Measurements from ENCODE around the gene LRRC8C. TPM values are rescaled to one million over a fixed set of nuclear protein-coding genes. Genes with fewer than 3 reads are reported as not detected.

The LRRC8C gene
- total RNA-seq, 4 donors from 2014 or later, result 4.4 to 11.0 (median 8.2) TPM

- TF ChIP-seq POLR2A (IDR thresholded peaks at IDR 0.05) (no peak), CTCF (IDR thresholded peaks at IDR 0.05) (no peak)
- intact Hi-C loops (cut with DNase I), result no loop called here
- Histone ChIP-seq H3K4me3 (replicated peaks in 1 of 3) (no peak overlapping the region), H3K27me3 (no peaks in the 10 kb centered on the region), H3K27ac (no peak overlapping the region), H3K9me3 (no peaks in the 10 kb centered on the region), H3K36me3 (no peaks in the 10 kb centered on the region), H3K4me1 (no peaks in the 10 kb centered on the region)
- no peak for DNase-seq
Observed at GRCh38 chr1:89706700-89707012, 73.7 kb downstream of the LRRC8C start.

GRCh38 chr1:89708751-89709375 is 75.9 kb downstream of the LRRC8C start:
- intact Hi-C loops (cut with DNase I), result no loop called here
- no peak for DNase-seq
- Histone ChIP-seq H3K4me3 (replicated peaks in 1 of 3) (no peak overlapping the region), H3K27ac (no peak overlapping the region), H3K36me3 (no peaks in the 10 kb centered on the region), H3K27me3 (no peaks in the 10 kb centered on the region), H3K9me3 (no peaks in the 10 kb centered on the region), H3K4me1 (no peaks in the 10 kb centered on the region)
- WGBS, 2 donors, result 85 to 88% methylated on average over 6 of the region's 6 CpGs
- TF ChIP-seq CTCF (IDR thresholded peaks at IDR 0.05), result no peak
- no peak for TF ChIP-seq POLR2A (IDR thresholded peaks at IDR 0.05)

- Histone ChIP-seq H3K9me3 (no peaks in the 10 kb centered on the region), H3K4me1 (no peaks in the 10 kb centered on the region), H3K27ac (no peak overlapping the region), H3K27me3 (no peaks in the 10 kb centered on the region), H3K4me3 (replicated peaks in 1 of 3) (no peak overlapping the region), H3K36me3 (no peaks in the 10 kb centered on the region)
- TF ChIP-seq CTCF (IDR thresholded peaks at IDR 0.05) (no peak), POLR2A (IDR thresholded peaks at IDR 0.05) (no peak)
- 97% methylated on average over 4 of the region's 4 CpGs for WGBS, 2 donors
- no peak for DNase-seq
- intact Hi-C loops (cut with DNase I), result no loop called here
Observed at GRCh38 chr1:89710498-89711139, 77.7 kb downstream of the LRRC8C start.

- TF ChIP-seq POLR2A (IDR thresholded peaks at IDR 0.05) (no peak), CTCF (IDR thresholded peaks at IDR 0.05) (no peak)
- H3K36me3 ChIP-seq, result no peaks in the 10 kb centered on the region
- no peak overlapping the region for H3K4me3 ChIP-seq (replicated peaks in 1 of 3)
- H3K4me1 ChIP-seq, result no peaks in the 10 kb centered on the region
- DNase-seq, result no peak
- no peak overlapping the region for H3K27ac ChIP-seq
- 90 to 92% methylated on average over 5 of the region's 5 CpGs for WGBS, 2 donors
- H3K27me3 ChIP-seq, result no peaks in the 10 kb centered on the region
- intact Hi-C loops (cut with DNase I), result no loop called here
- H3K9me3 ChIP-seq, result no peaks in the 10 kb centered on the region
Observed at GRCh38 chr1:89711140-89711778, 78.3 kb downstream of the LRRC8C start.

GRCh38 chr1:89712420-89712819 is 79.5 kb downstream of the LRRC8C start:
- DNase-seq, result no peak
- H3K4me3 ChIP-seq (replicated peaks in 1 of 3), result no peak overlapping the region
- TF ChIP-seq POLR2A (IDR thresholded peaks at IDR 0.05) (no peak), CTCF (IDR thresholded peaks at IDR 0.05) (no peak)
- no peaks in the 10 kb centered on the region for H3K36me3 ChIP-seq
- H3K27me3 ChIP-seq, result no peaks in the 10 kb centered on the region
- 95 to 96% methylated on average over 3 of the region's 3 CpGs for WGBS, 2 donors
- intact Hi-C loops (cut with DNase I), result no loop called here
- H3K9me3 ChIP-seq, result no peaks in the 10 kb centered on the region
- no peak overlapping the region for H3K27ac ChIP-seq
- H3K4me1 ChIP-seq, result no peaks in the 10 kb centered on the region

Measured in thyroid gland (tissue), 4 donors.